WERI-Rb-1 (cell line): ENCODE data around the gene PRM2.
A peak's percentile ranks its signal among the peaks of the same experiment; 100 is the strongest.

Experiments
- DNase-seq: peaks from one replicate; pipeline ENCODE4 v3.0.0-alpha.2; 2020
- H3K27ac ChIP-seq: fragments of 250-450 bp; sonication (Bioruptor Pico); 2 replicates; pipeline ENCODE4 v1.5.1; 2020; ENCODE audit warnings: mild to moderate bottlenecking, moderate library complexity
- H3K27me3 ChIP-seq: fragments of 250-450 bp; sonication (Bioruptor Pico); 2 replicates; pipeline ENCODE4 v1.5.1; 2021; ENCODE audit warnings: mild to moderate bottlenecking, low read depth, moderate library complexity; ENCODE audit not compliant: insufficient read depth, severe bottlenecking
- H3K36me3 ChIP-seq: fragments of 250-450 bp; sonication (Bioruptor Pico); 2 replicates; pipeline ENCODE4 v1.5.1; 2020; ENCODE audit warnings: mild to moderate bottlenecking, moderate library complexity
- H3K4me3 ChIP-seq: 2 replicates; pipeline ENCODE4 v1.5.1; 2011; ENCODE audit warnings: low read depth, mild to moderate bottlenecking, control low read depth, low read length
- H3K9me3 ChIP-seq: fragments of 250-450 bp; sonication (Bioruptor Pico); 2 replicates; pipeline ENCODE4 v1.5.1; 2021; ENCODE audit warnings: mild to moderate bottlenecking, moderate library complexity; ENCODE audit not compliant: severe bottlenecking
- CTCF ChIP-seq: IDR thresholded peaks from 2 replicates; pipeline ENCODE4 v1.5.1; 2011; ENCODE audit warnings: low read depth, mild to moderate bottlenecking, control low read depth, inconsistent platforms, low read length

PRM2 gene

GRCh38 chr16:11298143-11298900 lies 22.0 kb upstream of the PRM2 start:
- H3K36me3 ChIP-seq, result no peaks in the 10 kb centered on the region
- no peak for DNase-seq
- no peak for TF ChIP-seq CTCF
- H3K4me3 ChIP-seq, result no peak overlapping the region
- no peaks in the 10 kb centered on the region for H3K9me3 ChIP-seq
- H3K27ac ChIP-seq, result no peak overlapping the region
- no peaks in the 10 kb centered on the region for H3K27me3 ChIP-seq

GRCh38 chr16:11297492-11298142 lies 21.3 kb upstream of the PRM2 start:
- no peaks in the 10 kb centered on the region for H3K36me3 ChIP-seq
- no peak overlapping the region for H3K27ac ChIP-seq
- H3K9me3 ChIP-seq, result no peaks in the 10 kb centered on the region
- DNase-seq, result peak; percentile 50
- H3K4me3 ChIP-seq, result no peak overlapping the region
- TF ChIP-seq CTCF, result no peak
- H3K27me3 ChIP-seq, result no peaks in the 10 kb centered on the region

GRCh38 chr16:11296706-11297491 lies 20.6 kb upstream of the PRM2 start:
- no peak overlapping the region for H3K4me3 ChIP-seq
- DNase-seq, result no peak
- H3K27me3 ChIP-seq, result no peaks in the 10 kb centered on the region
- H3K9me3 ChIP-seq, result no peaks in the 10 kb centered on the region
- H3K27ac ChIP-seq, result no peak overlapping the region
- TF ChIP-seq CTCF, result no peak
- no peaks in the 10 kb centered on the region for H3K36me3 ChIP-seq

GRCh38 chr16:11296351-11296705 lies 20.0 kb upstream of the PRM2 start:
- Histone ChIP-seq H3K27ac (no peak overlapping the region), H3K27me3 (no peaks in the 10 kb centered on the region), H3K36me3 (no peaks in the 10 kb centered on the region), H3K9me3 (no peaks in the 10 kb centered on the region), H3K4me3 (no peak overlapping the region)
- TF ChIP-seq CTCF, result no peak
- no peak for DNase-seq

- TF ChIP-seq CTCF, result no peak
- DNase-seq, result no peak
- no peak overlapping the region for H3K4me3 ChIP-seq
- no peak overlapping the region for H3K27ac ChIP-seq
- H3K36me3 ChIP-seq, result no peaks in the 10 kb centered on the region
- no peaks in the 10 kb centered on the region for H3K9me3 ChIP-seq
- H3K27me3 ChIP-seq, result no peaks in the 10 kb centered on the region
Observed at GRCh38 chr16:11295672-11296071, 19.4 kb upstream of the PRM2 start.
